Stimulated activated CD4-positive, alpha-beta T cell treated with anti-CD3 and anti-CD28 coated beads, Interleukin-4, amount 100 ng/mL, for 24 hours (primary cell): ENCODE data around the gene STXBP1.
A peak's percentile ranks its signal among the peaks of the same experiment; 100 is the strongest.
"Not testable (repeated sequence)": the region's sequence is repeated elsewhere in the genome, so short reads cannot be mapped to it uniquely, and the experiment has no call there.

Experiments
- DNase-seq: peaks from one replicate; pipeline ENCODE4 v3.0.0-alpha.2; 2020

Gene STXBP1

GRCh38 chr9:127578952-127579853 lies 32.9 kb upstream of the STXBP1 start:
- peak; percentile 79 for DNase-seq

GRCh38 chr9:127580366-127580765 lies 31.7 kb upstream of the STXBP1 start:
- DNase-seq, result no peak

- no peak for DNase-seq
Measured at GRCh38 chr9:127580879-127581475, 31.1 kb upstream of the STXBP1 start.

- DNase-seq, result not testable (repeated sequence)
Measured at GRCh38 chr9:127584474-127584805, 27.6 kb upstream of the STXBP1 start.

GRCh38 chr9:127585161-127585819 lies 26.8 kb upstream of the STXBP1 start:
- no peak for DNase-seq

- DNase-seq, result no peak
Measured at GRCh38 chr9:127586096-127586495, 26.0 kb upstream of the STXBP1 start.

GRCh38 chr9:127586537-127586936 lies 25.5 kb upstream of the STXBP1 start:
- peak; percentile 65 for DNase-seq

- DNase-seq, result no peak
Measured at GRCh38 chr9:127587966-127588365, 24.1 kb upstream of the STXBP1 start.

GRCh38 chr9:127588740-127589506 lies 23.2 kb upstream of the STXBP1 start:
- DNase-seq, result no peak

GRCh38 chr9:127589955-127590370 lies 22.1 kb upstream of the STXBP1 start:
- DNase-seq, result peak; percentile 43

GRCh38 chr9:127595611-127596010 lies 16.5 kb upstream of the STXBP1 start:
- DNase-seq, result no peak

GRCh38 chr9:127598839-127599549 lies 13.1 kb upstream of the STXBP1 start:
- DNase-seq, result no peak

- no peak for DNase-seq
Measured at GRCh38 chr9:127599550-127599891, 12.6 kb upstream of the STXBP1 start.

- DNase-seq, result no peak
Measured at GRCh38 chr9:127603226-127603625, 8.9 kb upstream of the STXBP1 start.

- no peak for DNase-seq
Measured at GRCh38 chr9:127606043-127606442, 6.0 kb upstream of the STXBP1 start.

GRCh38 chr9:127608104-127608966 lies 3.7 kb upstream of the STXBP1 start:
- peak; percentile 78 for DNase-seq

GRCh38 chr9:127611603-127611898 lies 526 bp upstream of the STXBP1 start:
- no peak for DNase-seq

GRCh38 chr9:127612939-127613582 lies 984 bp downstream of the STXBP1 start:
- DNase-seq, result peak; percentile 27

- DNase-seq, result no peak
Measured at GRCh38 chr9:127613583-127613954, 1.5 kb downstream of the STXBP1 start.

GRCh38 chr9:127614961-127615360 lies 2.9 kb downstream of the STXBP1 start:
- DNase-seq, result no peak

GRCh38 chr9:127621339-127621970 lies 9.4 kb downstream of the STXBP1 start:
- not testable (repeated sequence) for DNase-seq
